Endothelial cell of umbilical vein (primary cell): ENCODE measurements around the gene CXorf65.

Experiments
- CTCF ChIP-seq, 2 donors: IDR thresholded peaks; 1 replicate in 1 of 2; 2 replicates in 1 of 2; pipeline ENCODE4 v1.5.1; 2011; ENCODE audit warnings: low read length in 2 of 2, mild to moderate bottlenecking in 2 of 2, moderate library complexity in 2 of 2, control low read depth in 1 of 2, inconsistent platforms in 1 of 2, low read depth in 1 of 2; ENCODE audit not compliant: insufficient read depth in 1 of 2; ENCODE audit errors: extremely low read depth in 1 of 2
- EZH2 ChIP-seq: IDR thresholded peaks from 2 replicates; pipeline ENCODE4 v1.6.1; 2012; ENCODE audit warnings: borderline replicate concordance, low read depth, mild to moderate bottlenecking, moderate library complexity, low read length, inconsistent platforms; ENCODE audit not compliant: severe bottlenecking
- POLR2A ChIP-seq: IDR thresholded peaks from 2 replicates; pipeline ENCODE4 v1.6.1; 2012; ENCODE audit warnings: low read depth, mild to moderate bottlenecking, control low read depth, low read length
- POLR2AphosphoS5 ChIP-seq: IDR thresholded peaks from 2 replicates; pipeline ENCODE4 v1.6.1; 2012; ENCODE audit warnings: low read depth, mild to moderate bottlenecking, control low read depth, low read length, moderate library complexity; ENCODE audit not compliant: insufficient read depth

- no peak for TF ChIP-seq EZH2
- no peak for TF ChIP-seq POLR2AphosphoS5
- TF ChIP-seq CTCF (IDR thresholded peaks at IDR 0.05; ENCODE audit: extremely low read depth in 1 of 2, insufficient read depth in 1 of 2, low read depth in 1 of 2, low read length in 2 of 2): no peak
- TF ChIP-seq POLR2A: no peak
Observed at GRCh38 chrX:71109051-71109450, 2.5 kb upstream of the CXorf65 start.
